Thyroid gland (tissue), 4 donors: ENCODE data around the gene TRMT2A. TPM values are rescaled to one million over a fixed set of nuclear protein-coding genes. Genes with fewer than 3 reads are reported as not detected.

ENCODE experiments used
- DNase-seq, 2 donors: peaks; one replicate each; pipeline ENCODE4 v3.0.0-alpha.2; 2019
- H3K27ac ChIP-seq, 3 donors: fragments of 200-600 bp; sonication (generic); 1 replicate in 2 of 3; 2 replicates in 1 of 3; pipeline ENCODE4 v1.5.1; 2016 to 2019; ENCODE audit warnings: mild to moderate bottlenecking in 1 of 3, moderate library complexity in 1 of 3
- H3K27me3 ChIP-seq: fragments of 200-600 bp; sonication (generic); one replicate; pipeline ENCODE4 v1.5.1; 2019
- H3K36me3 ChIP-seq, 2 donors: fragments of 200-600 bp; sonication (generic); one replicate each; pipeline ENCODE4 v1.5.1; 2016 to 2019
- H3K4me1 ChIP-seq, 2 donors: fragments of 200-600 bp; sonication (generic); one replicate each; pipeline ENCODE4 v1.5.1; 2017 to 2019
- H3K4me3 ChIP-seq, 3 donors: fragments of 200-600 bp; sonication (generic); replicated peaks in 1 of 3; 1 replicate in 2 of 3; 2 replicates in 1 of 3; pipeline ENCODE4 v1.5.1; 2016; ENCODE audit warnings: mild to moderate bottlenecking in 1 of 3
- H3K9me3 ChIP-seq: fragments of 200-600 bp; sonication (generic); one replicate; pipeline ENCODE4 v1.5.1; 2017
- CTCF ChIP-seq, 6 experiments: fragments of 200-600 bp in 3 of 6; fragments of 450-650 bp in 3 of 6; sonication (generic) in 3 of 6; IDR thresholded peaks; one replicate each; pipeline ENCODE4 v1.5.1; 2016 to 2019; ENCODE audit warnings: antibody characterized with exemption in 6 of 6, mild to moderate bottlenecking in 2 of 6, inconsistent platforms in 1 of 6, moderate library complexity in 1 of 6
- POLR2A ChIP-seq, 2 donors: fragments of 450-650 bp; IDR thresholded peaks; one replicate each; pipeline ENCODE4 v1.6.1; 2017; ENCODE audit warnings: antibody characterized with exemption in 2 of 2, mild to moderate bottlenecking in 2 of 2, moderate library complexity in 1 of 2
- WGBS, 2 donors: methylation state at CpG; one replicate each; pipeline ENCODE4 v1.1.5; 2017; 5-methylcytosine and 5-hydroxymethylcytosine counted together
- intact Hi-C: fragments of 100-400 bp; cut with DNase I; formaldehyde crosslinking; loops from one replicate; pipeline ENCODE4 v1.15.1; 2023
- total RNA-seq, 4 donors: library from RNA; depleted of rRNA; stranded (reverse); fragments of >200 nt; gene quantifications; one replicate each; pipeline ENCODE4 v1.2.3, GENCODE V29; 2016

TRMT2A gene
- total RNA-seq, 4 donors from 2014 or later, result 36.9 to 65.5 (median 53.3) TPM

- H3K27me3 ChIP-seq, result no peaks in the 10 kb centered on the region
- no peaks in the 10 kb centered on the region for H3K9me3 ChIP-seq
- intact Hi-C loops, result no loop called here
- peaks cover 35 to 61% of the 10 kb centered on the region in 2 donors for H3K36me3 ChIP-seq
- no peak for DNase-seq
- TF ChIP-seq POLR2A (IDR thresholded peaks at IDR 0.05), result no peak
- H3K27ac ChIP-seq, result no peak overlapping the region
- no peaks in the 10 kb centered on the region for H3K4me1 ChIP-seq
- no peak overlapping the region for H3K4me3 ChIP-seq
- WGBS, 2 donors, result 79 to 86% methylated on average over 3 to 6 of the region's 6 CpGs
Observed at GRCh38 chr22:20099099-20099711, 17.8 kb downstream of the TRMT2A start.

- Histone ChIP-seq H3K4me3 (no peak overlapping the region), H3K4me1 (no peaks in the 10 kb centered on the region), H3K27ac (no peak overlapping the region), H3K9me3 (no peaks in the 10 kb centered on the region), H3K36me3 (peaks cover 37 to 81% of the 10 kb centered on the region in 2 donors), H3K27me3 (no peaks in the 10 kb centered on the region)
- no peak for DNase-seq
- intact Hi-C loops, result no loop called here
- WGBS, 2 donors, result 98 to 99% methylated on average over 2 of the region's 2 CpGs
- no peak for TF ChIP-seq CTCF (IDR thresholded peaks at IDR 0.05)
- TF ChIP-seq POLR2A (IDR thresholded peaks at IDR 0.05), result no peak
Observed at GRCh38 chr22:20096574-20097420, 20.2 kb downstream of the TRMT2A start.

- no peak for DNase-seq
- Histone ChIP-seq H3K9me3 (no peaks in the 10 kb centered on the region), H3K27ac (no peak overlapping the region), H3K27me3 (no peaks in the 10 kb centered on the region), H3K36me3 (peaks cover 49 to 84% of the 10 kb centered on the region in 2 donors), H3K4me1 (no peaks in the 10 kb centered on the region), H3K4me3 (no peak overlapping the region)
- no peak for TF ChIP-seq CTCF (IDR thresholded peaks at IDR 0.05)
- no peak for TF ChIP-seq POLR2A (IDR thresholded peaks at IDR 0.05)
- intact Hi-C loops, result no loop called here
- 94 to 98% methylated on average over 4 of the region's 4 CpGs for WGBS, 2 donors
Observed at GRCh38 chr22:20095521-20095920, 21.5 kb downstream of the TRMT2A start.

GRCh38 chr22:20094197-20094807, 22.7 kb downstream of the TRMT2A start:
- 96% methylated on average over 15 of the region's 15 CpGs for WGBS, 2 donors
- no peaks in the 10 kb centered on the region for H3K4me1 ChIP-seq
- no peak for TF ChIP-seq POLR2A (IDR thresholded peaks at IDR 0.05)
- DNase-seq, result no peak
- H3K27me3 ChIP-seq, result no peaks in the 10 kb centered on the region
- peaks cover 62 to 85% of the 10 kb centered on the region in 2 donors for H3K36me3 ChIP-seq
- H3K4me3 ChIP-seq, result no peak overlapping the region
- no peaks in the 10 kb centered on the region for H3K9me3 ChIP-seq
- H3K27ac ChIP-seq, result no peak overlapping the region
- intact Hi-C loops, result no loop called here

- Histone ChIP-seq H3K4me1 (no peaks in the 10 kb centered on the region), H3K27me3 (no peaks in the 10 kb centered on the region), H3K27ac (no peak overlapping the region), H3K36me3 (peaks cover 61 to 85% of the 10 kb centered on the region in 2 donors), H3K4me3 (no peak overlapping the region), H3K9me3 (no peaks in the 10 kb centered on the region)
- no peak for TF ChIP-seq CTCF (IDR thresholded peaks at IDR 0.05)
- TF ChIP-seq POLR2A (IDR thresholded peaks at IDR 0.05), result no peak
- intact Hi-C loops, result no loop called here
- no peak for DNase-seq
- 93 to 95% methylated on average over 9 to 12 of the region's 13 CpGs for WGBS, 2 donors
Observed at GRCh38 chr22:20093418-20094196, 23.4 kb downstream of the TRMT2A start.
